GM21515 (cell line): Measurements from ENCODE around the gene ZFP30.

Source experiments
- ATAC-seq: cut with Tn5 transposase; IDR thresholded peaks from one replicate; pipeline ENCODE4 v1.9.1; 2021; ENCODE audit not compliant: unreplicated experiment

Gene ZFP30

DNA sequence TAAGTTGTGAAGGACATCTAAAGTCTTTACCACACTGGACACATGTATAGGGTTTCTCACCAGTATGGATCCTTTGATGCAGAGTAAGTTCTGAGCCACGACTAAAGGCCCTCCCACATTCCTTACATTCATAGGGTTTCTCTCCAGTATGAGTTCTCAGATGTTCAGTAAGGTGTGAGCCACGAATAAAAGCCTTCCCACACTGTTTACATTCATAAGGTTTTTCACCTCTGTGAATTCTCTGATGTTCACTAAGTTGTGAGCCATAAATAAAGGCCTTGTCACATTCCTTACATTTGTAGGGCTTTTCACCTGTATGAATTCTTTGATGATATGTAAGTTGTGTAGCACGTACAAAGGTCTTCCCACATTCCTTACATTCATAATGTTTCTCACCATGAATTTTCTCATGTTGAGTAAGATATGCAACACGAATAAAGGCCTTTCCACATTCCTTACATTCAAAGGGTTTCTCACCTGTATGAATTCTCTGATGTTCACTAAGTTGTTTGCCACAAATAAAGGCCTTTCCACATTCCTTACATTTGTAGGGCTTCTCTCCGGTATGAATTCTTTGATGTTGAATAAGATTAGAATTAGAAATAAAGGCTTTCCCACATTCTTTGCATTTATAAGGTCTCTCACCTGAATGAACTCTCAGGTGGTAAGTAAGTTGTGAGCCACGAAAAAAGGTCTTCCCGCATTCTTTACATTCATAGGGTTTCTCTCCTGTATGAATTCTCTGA is 90.5 kb downstream of the ZFP30 start:
- ATAC-seq: no peak
